Activated T-cell treated with anti-CD3 and anti-CD28 coated beads for 48 hours (primary cell): ENCODE measurements around the gene SCAF8.
"Not testable (repeated sequence)": the region's sequence is repeated elsewhere in the genome, so short reads cannot be mapped to it uniquely, and the experiment has no call there.

ENCODE experiments used
- DNase-seq: peaks from one replicate; pipeline ENCODE4 v3.0.0-alpha.2; 2020; ENCODE audit warnings: low read depth

SCAF8 gene

GRCh38 chr6:154785075-154785474 is 51.9 kb downstream of the SCAF8 start:
- no peak for DNase-seq

DNA sequence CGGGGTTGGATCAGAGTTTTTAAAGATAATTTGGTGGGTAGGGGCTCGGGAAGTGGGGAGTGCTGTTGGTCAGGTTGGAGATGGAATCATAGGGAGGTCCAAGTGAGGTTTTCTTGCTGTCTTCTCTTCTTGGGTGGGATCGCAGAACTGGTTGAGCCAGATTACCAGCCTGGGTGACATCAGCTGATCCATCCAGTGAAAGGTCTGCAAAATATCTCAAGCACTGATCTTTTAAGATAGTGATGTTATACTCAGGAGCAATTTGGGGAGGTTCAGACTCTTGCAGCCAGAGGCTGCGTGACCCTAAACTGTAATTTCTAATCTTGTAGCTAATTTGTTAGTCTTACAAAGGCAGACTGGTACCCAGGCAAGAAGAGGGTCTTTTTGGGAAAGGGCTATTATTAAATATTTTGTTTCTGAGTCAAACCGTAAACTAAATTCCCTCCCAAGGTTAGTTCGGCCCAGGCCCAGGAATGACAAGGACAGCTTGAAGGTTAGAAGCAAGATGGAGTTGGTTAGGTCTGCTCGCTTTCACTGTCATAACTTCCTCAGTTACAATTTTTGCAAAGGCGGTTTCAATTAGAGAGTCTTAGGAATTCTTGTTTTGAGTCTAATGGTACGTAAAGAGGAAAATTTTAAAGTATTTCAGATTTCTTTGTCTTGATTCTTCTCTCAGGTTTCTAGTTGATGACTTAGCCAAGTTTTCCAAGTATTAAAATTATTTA is 53.1 kb downstream of the SCAF8 start:
- no peak for DNase-seq

DNA sequence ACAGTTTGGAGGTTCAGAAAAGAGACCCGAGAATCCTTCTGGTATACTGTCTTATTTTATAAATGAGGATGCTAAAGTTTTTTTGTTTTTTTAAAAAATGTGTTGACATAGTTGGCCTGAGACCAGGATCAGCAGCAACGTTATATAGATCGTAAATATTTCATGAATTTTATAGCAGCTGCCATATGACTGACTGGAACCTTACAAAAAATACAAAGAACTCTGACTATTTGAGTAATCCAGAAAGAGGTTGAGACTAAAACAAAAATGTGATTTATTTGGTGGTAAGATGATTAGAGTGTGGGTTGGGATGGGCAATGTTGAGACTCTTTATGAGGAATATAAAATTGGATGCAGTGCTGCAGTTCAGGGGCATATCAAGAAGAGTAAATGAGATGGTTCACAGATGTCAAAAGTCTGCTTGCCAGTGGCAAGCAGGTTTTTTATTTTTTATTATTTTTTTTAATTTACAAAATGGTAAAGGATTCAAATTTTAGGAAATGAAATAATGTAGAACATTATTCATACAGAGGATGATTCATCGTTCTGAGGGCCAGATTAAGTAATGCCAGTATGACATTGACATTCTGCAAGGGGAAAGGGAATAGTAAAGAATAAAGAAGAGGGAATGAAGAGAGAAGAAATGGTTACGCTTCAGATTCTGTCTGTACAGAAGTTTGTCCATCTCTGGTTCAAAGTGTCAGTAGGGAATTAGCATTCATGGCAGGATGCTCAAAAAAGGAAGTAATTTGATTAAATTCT is 58.5 kb downstream of the SCAF8 start:
- no peak for DNase-seq

DNA sequence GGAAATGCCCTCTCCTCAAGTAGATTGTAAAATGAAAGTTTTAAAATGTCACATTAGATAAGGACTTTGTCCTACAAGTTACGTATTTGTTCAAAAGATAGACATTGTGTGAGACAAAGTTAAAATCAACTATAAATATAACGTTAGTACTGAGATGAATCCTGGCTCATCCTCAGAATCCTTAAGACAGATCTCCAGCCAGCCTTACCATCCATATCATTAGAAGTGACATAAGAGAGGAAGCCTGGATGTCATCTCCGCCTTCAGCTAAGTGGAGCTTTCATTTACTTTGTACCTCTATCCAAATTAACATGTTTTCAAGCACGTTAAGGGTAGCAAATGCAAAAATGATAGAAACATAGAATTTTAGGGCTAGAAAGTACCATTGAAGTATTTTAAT is 59.1 kb downstream of the SCAF8 start:
- no peak for DNase-seq

- no peak for DNase-seq
These were observed 59.5 kb downstream of the SCAF8 start for GRCh38 chr6:154792761-154793160.

- DNase-seq: no peak
These were observed 63.3 kb downstream of the SCAF8 start for GRCh38 chr6:154796484-154796883.

DNA sequence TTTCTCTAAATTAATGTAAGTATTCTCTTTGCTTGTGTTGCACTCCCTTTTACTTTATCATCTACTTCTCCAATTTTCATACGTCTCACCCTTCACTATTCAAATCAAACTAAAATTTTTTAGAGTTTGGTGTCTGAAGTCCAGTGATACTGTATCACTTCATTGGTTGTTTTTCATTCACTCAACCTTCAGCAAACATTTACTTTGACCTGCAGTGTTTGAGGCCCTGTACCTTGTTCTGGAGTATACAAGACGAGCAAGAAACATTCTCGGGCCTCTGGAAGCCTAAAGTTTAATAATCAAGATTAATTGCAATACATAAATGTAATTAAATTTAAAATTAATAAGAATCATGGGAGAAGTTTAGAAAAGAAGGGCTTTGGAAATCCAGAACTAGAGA is 64.6 kb downstream of the SCAF8 start:
- DNase-seq: no peak

GRCh38 chr6:154800338-154800737 is 67.1 kb downstream of the SCAF8 start:
- no peak for DNase-seq

DNA sequence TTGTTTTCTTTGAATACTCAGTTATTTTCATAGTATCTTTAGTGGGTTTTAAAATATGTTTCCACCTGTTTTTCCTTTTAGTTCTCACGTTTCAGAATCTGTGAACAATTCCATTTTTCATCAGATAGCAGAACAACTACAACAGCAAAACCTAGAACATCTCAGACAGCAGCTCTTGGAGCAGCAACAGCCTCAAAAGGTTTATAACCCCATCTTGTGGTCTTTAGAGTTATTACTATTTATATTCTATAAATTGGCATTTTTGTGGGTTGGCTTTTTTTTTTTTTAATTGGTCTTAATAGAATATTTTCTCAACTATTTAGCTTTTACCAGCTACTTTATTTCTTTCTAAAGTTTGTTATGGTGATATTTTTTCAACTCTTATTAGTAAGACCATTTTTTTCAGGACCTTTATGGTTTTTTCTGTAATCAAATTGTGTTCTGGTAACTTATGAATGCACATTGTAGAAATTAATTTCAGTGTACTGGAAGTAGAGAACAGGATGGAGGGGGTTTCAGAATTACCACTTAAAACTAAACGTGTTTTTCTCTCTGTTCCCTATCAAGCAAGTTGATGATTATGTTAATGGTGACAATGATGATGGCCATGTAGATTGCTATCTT is 72.2 kb downstream of the SCAF8 start:
- no peak for DNase-seq

GRCh38 chr6:154806804-154807203 is 73.6 kb downstream of the SCAF8 start:
- DNase-seq: no peak

DNA sequence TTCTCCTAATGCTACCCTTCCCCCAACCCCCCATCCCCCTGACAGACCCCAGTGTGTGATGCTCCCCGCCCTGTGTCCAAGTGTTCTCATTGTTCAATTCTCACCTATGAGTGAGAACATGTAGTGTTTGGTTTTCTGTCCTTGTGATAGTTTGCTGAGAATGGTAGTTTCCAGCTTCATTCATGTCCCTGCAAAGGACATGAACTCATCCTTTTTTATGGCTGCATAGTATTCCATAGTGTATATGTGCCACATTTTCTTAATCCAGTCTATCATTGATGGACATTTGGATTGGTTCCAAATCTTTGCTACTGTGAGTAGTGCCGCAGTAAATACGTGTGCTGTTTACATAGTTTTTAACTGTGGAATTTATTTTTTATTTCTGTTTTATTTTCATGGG is 78.4 kb downstream of the SCAF8 start:
- DNase-seq: not testable (repeated sequence)

DNA sequence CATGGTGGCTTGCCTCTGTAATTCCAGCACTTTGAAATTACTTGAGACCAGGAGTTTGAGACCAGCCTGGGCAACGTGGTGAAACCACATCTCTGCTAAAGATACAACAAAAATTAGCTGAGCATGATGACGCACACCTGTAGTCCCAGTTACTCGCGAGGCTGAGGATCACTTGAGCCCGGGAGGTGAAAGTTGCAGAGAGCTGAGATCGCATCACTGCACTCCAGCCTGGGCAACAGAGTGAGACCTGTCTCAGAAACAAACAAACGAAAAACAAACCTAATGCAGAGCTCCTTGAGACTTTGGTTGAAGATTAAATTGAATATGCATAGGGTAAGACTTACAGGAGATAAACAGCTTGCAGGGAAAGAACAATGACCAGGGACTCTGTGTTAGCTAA is 80.8 kb downstream of the SCAF8 start:
- DNase-seq: no peak

DNA sequence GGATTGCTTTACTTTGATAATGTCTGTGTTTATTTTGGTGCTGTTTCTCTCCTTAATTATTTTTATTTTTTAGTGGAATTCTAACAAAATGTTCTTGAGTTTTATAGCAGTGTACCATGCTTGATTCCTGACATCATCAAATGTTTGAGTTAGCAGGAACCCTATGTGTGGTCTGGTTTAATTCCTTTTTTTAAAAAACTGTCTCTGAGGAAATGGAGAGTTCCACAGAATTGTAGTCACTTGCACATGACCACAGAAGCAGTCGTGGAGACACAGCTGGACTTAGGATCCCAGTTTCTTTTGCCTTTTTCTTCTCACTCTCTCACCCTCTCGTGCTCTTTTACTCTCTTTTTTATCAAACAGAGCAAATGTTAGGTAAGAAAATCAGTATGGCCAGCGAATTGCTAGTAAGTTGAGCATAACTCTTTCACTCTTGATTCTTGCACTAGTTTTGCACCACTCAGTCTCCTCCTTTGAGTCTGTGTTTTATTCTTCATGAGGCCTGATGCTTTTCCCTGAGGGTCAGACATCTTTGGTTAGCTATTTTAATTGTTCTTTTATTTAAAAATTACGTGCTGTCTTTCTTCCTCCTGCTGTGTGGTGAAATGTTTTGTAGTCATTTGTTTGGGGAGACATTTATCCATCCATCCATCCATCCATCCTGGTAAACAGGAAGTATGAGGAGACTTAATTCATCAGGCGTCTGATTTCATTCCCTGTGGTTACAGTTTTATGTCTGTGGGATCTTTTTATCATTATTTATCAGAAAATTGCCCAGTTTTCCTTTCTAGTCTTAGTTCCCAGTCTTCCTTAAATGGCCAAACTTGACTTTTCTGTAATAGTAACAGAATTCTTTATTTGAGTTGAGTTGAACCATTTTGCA is 83.0 kb downstream of the SCAF8 start:
- DNase-seq: no peak

DNA sequence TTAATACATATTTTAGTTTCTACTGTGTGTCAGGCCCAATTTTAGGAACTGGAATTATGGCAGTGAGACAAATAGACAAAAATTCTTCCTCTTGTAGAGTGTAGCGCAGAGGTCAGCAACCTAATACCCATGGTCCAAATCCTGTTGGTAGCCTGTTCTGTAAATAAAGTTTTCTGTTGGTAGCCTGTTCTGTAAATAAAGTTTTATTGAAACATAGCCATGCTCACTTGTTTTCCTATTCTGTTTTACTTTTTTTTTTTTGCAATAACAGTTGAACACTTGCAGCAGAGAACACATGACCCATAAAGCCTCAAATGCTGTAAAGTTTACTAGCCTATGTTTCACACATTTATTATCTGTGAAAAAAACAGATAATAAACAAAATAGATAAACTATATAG is 87.9 kb downstream of the SCAF8 start:
- no peak for DNase-seq

- no peak for DNase-seq
These were observed 88.4 kb downstream of the SCAF8 start for GRCh38 chr6:154821638-154822037.

- DNase-seq: no peak
These were observed 89.8 kb downstream of the SCAF8 start for GRCh38 chr6:154822947-154823558.

- no peak for DNase-seq
These were observed 90.9 kb downstream of the SCAF8 start for GRCh38 chr6:154824076-154824475.

DNA sequence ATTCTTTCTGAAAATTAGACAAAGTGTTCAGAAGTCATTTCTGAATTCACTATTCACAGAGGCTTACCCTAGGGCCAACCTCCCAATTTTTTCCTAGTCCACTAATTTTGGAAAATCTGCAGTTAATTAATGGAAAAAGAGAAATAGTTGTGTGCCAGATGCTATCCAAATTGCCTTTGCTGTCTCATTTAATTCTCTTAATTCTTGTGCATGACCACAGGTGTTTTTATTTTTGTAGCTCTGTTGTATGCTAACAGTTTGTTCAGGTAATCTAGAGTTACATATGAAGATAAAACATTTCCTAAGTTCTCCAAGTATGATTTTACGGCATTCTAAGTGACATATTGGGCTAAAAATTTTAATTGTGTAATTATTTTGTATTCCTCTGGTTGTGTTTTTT is 96.8 kb downstream of the SCAF8 start:
- no peak for DNase-seq

- no peak for DNase-seq
These were observed 97.6 kb downstream of the SCAF8 start for GRCh38 chr6:154830771-154831170.

DNA sequence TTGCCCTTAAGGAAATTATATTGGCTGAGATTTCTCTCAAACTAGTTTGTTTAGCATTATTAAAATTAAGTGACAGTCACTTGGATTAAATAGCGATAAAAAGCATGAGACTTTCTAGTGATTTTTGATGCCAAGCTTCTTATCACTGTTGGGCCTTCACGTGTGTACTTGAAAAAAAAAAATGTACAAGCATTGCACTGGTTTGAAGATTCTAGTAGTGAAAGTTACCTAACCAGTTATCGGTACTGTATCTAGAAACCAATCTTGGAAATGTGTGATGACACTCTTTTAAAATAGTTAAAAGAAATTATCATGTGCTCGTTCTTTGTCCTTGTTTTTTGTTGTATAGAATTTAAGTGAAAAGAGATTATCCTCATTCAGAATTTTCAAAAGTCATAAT is 102.1 kb downstream of the SCAF8 start:
- DNase-seq: no peak

- no peak for DNase-seq
These were observed 106.3 kb downstream of the SCAF8 start for GRCh38 chr6:154839546-154839945.

DNA sequence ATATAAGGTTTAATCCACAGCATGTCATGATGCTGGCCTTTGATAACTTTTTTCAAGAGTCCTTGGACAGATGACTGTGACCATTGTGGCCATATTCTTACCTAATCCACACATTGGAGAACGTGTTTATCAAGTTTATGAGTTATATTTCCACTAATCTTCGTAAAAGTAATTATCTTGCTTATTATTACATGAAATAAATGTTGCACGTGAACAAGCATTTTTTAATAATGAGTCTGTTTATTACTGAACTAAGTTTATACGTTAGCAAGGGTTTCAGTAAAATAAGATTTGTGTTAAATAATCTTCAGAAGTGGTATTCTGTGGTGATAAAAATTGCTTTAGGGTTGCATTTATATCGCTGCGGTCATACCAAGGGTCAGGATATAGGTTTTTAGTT is 107.1 kb downstream of the SCAF8 start:
- DNase-seq: no peak
